GM18505 (cell line): ENCODE data around the gene HEXD.
"Not testable (repeated sequence)": the region's sequence is repeated elsewhere in the genome, so short reads cannot be mapped to it uniquely, and the experiment has no call there.

Source experiments
- ATAC-seq: cut with Tn5 transposase; IDR thresholded peaks from one replicate; pipeline ENCODE4 v1.9.1; 2021; ENCODE audit not compliant: unreplicated experiment
- POLR2A ChIP-seq: IDR thresholded peaks from 4 replicates; pipeline ENCODE4 v1.6.1; 2011; ENCODE audit warnings: borderline replicate concordance; ENCODE audit not compliant: insufficient read depth, insufficient read length; ENCODE audit errors: extremely low read depth

Gene HEXD

GRCh38 chr17:82418001-82418986 lies at the start of gene HEXD, which contains the start of gene OGFOD3:
Gene HEXD, plus strand, starts transcription at chr17:82418347. Its CDS starts 1,453 bp downstream, at chr17:82419800.
Gene OGFOD3, minus strand, starts transcription at chr17:82418586. Its CDS starts 101 bp downstream, at chr17:82418485.
- peak; percentile 89 for ATAC-seq
- TF ChIP-seq POLR2A, result peak; percentile 85

- no peak for ATAC-seq
- TF ChIP-seq POLR2A, result no peak
Observed at GRCh38 chr17:82369211-82369610, 48.9 kb upstream of the HEXD start.

GRCh38 chr17:82370471-82371332 lies 47.4 kb upstream of the HEXD start:
- no peak for TF ChIP-seq POLR2A
- no peak for ATAC-seq

- no peak for TF ChIP-seq POLR2A
- no peak for ATAC-seq
Observed at GRCh38 chr17:82371333-82372248, 46.6 kb upstream of the HEXD start, which contains the start of gene UTS2R. Gene UTS2R, plus strand, starts transcription at chr17:82371765. Its CDS starts 2,560 bp downstream, at chr17:82374325.

GRCh38 chr17:82372249-82373071 lies 45.7 kb upstream of the HEXD start:
- no peak for ATAC-seq
- no peak for TF ChIP-seq POLR2A

GRCh38 chr17:82373072-82373452 lies 45.1 kb upstream of the HEXD start:
- not testable (repeated sequence) for ATAC-seq

GRCh38 chr17:82373731-82374625 lies 44.2 kb upstream of the HEXD start:
- TF ChIP-seq POLR2A, result no peak
- no peak for ATAC-seq

- no peak for TF ChIP-seq POLR2A
- no peak for ATAC-seq
Observed at GRCh38 chr17:82374626-82375331, 43.4 kb upstream of the HEXD start.

GRCh38 chr17:82375359-82376041 lies 42.6 kb upstream of the HEXD start:
- no peak for ATAC-seq
- no peak for TF ChIP-seq POLR2A
